Transverse colon (tissue), 4 donors: ENCODE results near the gene TMEM238.

Experiments
- EP300 ChIP-seq: sonication (generic); formaldehyde crosslinking; IDR thresholded peaks from one replicate; pipeline ENCODE4 v1.6.1; 2017; ENCODE audit warnings: antibody characterized with exemption, low read depth
- POLR2A ChIP-seq: fragments of 450-650 bp; IDR thresholded peaks from one replicate; pipeline ENCODE4 v1.6.1; 2016; ENCODE audit warnings: antibody characterized with exemption, mild to moderate bottlenecking, moderate library complexity
- POLR2AphosphoS5 ChIP-seq, 3 donors: sonication (generic); formaldehyde crosslinking; IDR thresholded peaks; one replicate each; pipeline ENCODE4 v1.6.1; 2016; ENCODE audit warnings: antibody characterized with exemption in 3 of 3
- TF ChIP-seq, protein P1 (sequence below), 5 experiments: fragments of 200-600 bp in 3 of 5; fragments of 450-650 bp in 2 of 5; sonication (generic) in 3 of 5; IDR thresholded peaks; 1 replicate in 2 of 5; 2 replicates in 3 of 5; pipeline ENCODE4 v1.5.1; 2016 to 2017; ENCODE audit warnings: antibody characterized with exemption in 5 of 5, inconsistent platforms in 3 of 5, mild to moderate bottlenecking in 2 of 5, moderate library complexity in 1 of 5

DNA sequence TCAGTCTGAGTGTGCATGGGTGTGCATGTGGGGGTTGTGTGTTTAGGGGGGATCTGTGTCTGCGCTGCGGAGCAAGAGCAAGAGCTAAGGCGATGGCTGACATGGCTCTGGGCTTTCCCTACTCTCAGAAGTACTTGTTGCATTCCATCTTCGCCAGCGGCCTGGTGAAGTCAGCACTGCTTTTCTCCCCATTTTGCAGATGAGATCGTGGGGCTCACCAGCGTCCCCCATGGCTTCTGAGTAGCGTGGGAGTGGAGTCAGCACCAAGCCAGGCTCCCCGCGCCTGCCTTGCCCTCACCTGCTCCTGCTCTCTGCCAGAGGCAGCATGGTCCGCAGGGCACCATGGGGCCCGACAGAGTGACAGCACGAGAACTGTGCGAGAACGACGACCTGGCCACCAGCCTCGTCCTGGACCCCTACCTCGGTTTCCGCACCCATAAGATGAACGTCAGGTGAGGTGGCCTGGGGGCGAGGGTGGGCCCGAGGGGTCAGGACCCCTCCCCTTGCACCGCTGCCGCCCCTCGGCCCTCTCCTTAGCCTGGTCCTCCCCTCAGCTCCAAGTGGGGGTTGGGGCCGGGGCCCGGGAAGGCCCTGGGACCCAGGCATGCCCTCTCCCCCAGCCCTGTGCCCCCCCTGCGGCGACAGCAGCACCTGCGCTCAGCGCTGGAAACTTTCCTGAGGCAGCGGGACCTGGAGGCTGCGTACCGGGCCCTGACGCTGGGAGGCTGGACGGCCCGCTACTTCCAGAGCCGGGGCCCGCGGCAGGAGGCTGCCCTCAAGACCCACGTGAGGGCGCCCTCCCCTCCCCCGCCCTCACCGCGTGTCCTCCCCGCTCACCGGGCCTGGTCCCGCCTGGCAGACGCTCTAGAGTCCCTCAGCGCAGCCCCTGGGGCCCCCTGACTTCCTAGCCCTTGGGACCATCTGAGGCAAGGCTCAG lies 42.2 kb downstream of the TMEM238 start:
- TF ChIP-seq EP300, result no peak
- no peak for TF ChIP-seq POLR2AphosphoS5 (IDR thresholded peaks at IDR 0.05)
- TF ChIP-seq, protein P1, sequence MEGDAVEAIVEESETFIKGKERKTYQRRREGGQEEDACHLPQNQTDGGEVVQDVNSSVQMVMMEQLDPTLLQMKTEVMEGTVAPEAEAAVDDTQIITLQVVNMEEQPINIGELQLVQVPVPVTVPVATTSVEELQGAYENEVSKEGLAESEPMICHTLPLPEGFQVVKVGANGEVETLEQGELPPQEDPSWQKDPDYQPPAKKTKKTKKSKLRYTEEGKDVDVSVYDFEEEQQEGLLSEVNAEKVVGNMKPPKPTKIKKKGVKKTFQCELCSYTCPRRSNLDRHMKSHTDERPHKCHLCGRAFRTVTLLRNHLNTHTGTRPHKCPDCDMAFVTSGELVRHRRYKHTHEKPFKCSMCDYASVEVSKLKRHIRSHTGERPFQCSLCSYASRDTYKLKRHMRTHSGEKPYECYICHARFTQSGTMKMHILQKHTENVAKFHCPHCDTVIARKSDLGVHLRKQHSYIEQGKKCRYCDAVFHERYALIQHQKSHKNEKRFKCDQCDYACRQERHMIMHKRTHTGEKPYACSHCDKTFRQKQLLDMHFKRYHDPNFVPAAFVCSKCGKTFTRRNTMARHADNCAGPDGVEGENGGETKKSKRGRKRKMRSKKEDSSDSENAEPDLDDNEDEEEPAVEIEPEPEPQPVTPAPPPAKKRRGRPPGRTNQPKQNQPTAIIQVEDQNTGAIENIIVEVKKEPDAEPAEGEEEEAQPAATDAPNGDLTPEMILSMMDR (IDR thresholded peaks at IDR 0.05), result no peak
- TF ChIP-seq POLR2A, result no peak
